Measurements from ENCODE around the gene OR5T3. TPM values are rescaled to one million over a fixed set of nuclear protein-coding genes. Genes with fewer than 3 reads are reported as not detected.

Gene OR5T3
- not detected for total RNA-seq (2021; ENCODE audit: unreplicated experiment)
- polyA plus RNA-seq (2012; ENCODE audit: insufficient read length), result not detected
- Bru-seq, nascent RNA, result not detected
- not detected for BruChase-seq, experiment 1, labeled RNA remaining after a 2-hour chase
- BruChase-seq, experiment 2, labeled RNA remaining after a 6-hour chase, result not detected
- long read RNA-seq, result 0 reads

- Histone ChIP-seq H3K36me3 (ENCODE audit: control insufficient read depth, insufficient read depth, low read length) (no peaks in the 10 kb centered on the region), H3K27ac (ENCODE audit: low read length) (no peak within 1 kb of the TSS), H3K9me3 (ENCODE audit: control insufficient read depth, insufficient read depth, low read depth, low read length) (no peaks in the 10 kb centered on the region), H3K27me3 (ENCODE audit: control insufficient read depth, insufficient read depth, low read length) (no peaks in the 10 kb centered on the region), H3K4me3 (ENCODE audit: low read depth in 2 of 2, low read length in 2 of 2) (no peak within 1 kb of the TSS), H3K4me1 (ENCODE audit: control insufficient read depth, insufficient read depth, low read length) (no peaks in the 10 kb centered on the region)
- ATAC-seq (no peak), DNase-seq (ENCODE audit: low read depth, low spot score) (no peak)
- intact Hi-C loops (cut with micrococcal nuclease; ENCODE audit: unreplicated experiment), result no loop called here
- TF ChIP-seq REST (IDR thresholded peaks at IDR 0.05; ENCODE audit: insufficient read depth in 1 of 2, low read depth in 2 of 2, low read length in 1 of 2) (no peak), SIN3A (IDR thresholded peaks at IDR 0.05; ENCODE audit: borderline replicate concordance, insufficient read depth, low read depth, low read length) (no peak), TCF7L2 (IDR thresholded peaks at IDR 0.05; ENCODE audit: low read depth, low read length) (no peak), CTCF (IDR thresholded peaks at IDR 0.05) (no peak), POLR2AphosphoS5 (IDR thresholded peaks at IDR 0.05; ENCODE audit: low read depth, low read length) (no peak)
- POLR2A ChIA-PET, result no interaction called here
- BruUV-seq (replicated peaks), result no TSS peak
- CTCF ChIA-PET, result no interaction called here
- in situ Hi-C loops (cut with HindIII; ENCODE audit: low pct_unique_long_range_greater_than_20kb, low sequenced_read_pairs), result no loop called here
Observed at GRCh38 chr11:56251954-56252353, at the start of gene OR5T3. TSS of gene OR5T3 (plus strand) at chr11:56252254. CDS start at chr11:56252254, 0 bp downstream.

GRCh38 chr11:56207790-56208189 is 44.3 kb upstream of the OR5T3 start:
- ChIA-PET POLR2A (no interaction called here), CTCF (no interaction called here)
- no peaks in the 10 kb centered on the region for H3K4me1 ChIP-seq (ENCODE audit: control insufficient read depth, insufficient read depth, low read length)
- intact Hi-C loops (cut with micrococcal nuclease; ENCODE audit: unreplicated experiment), result no loop called here
- TF ChIP-seq POLR2AphosphoS5 (IDR thresholded peaks at IDR 0.05; ENCODE audit: low read depth, low read length) (no peak), REST (IDR thresholded peaks at IDR 0.05; ENCODE audit: insufficient read depth in 1 of 2, low read depth in 2 of 2, low read length in 1 of 2) (no peak), SIN3A (IDR thresholded peaks at IDR 0.05; ENCODE audit: borderline replicate concordance, insufficient read depth, low read depth, low read length) (no peak), CTCF (IDR thresholded peaks at IDR 0.05) (no peak), TCF7L2 (IDR thresholded peaks at IDR 0.05; ENCODE audit: low read depth, low read length) (no peak)
- DNase-seq (ENCODE audit: low read depth, low spot score), result no peak
- no peaks in the 10 kb centered on the region for H3K9me3 ChIP-seq (ENCODE audit: control insufficient read depth, insufficient read depth, low read depth, low read length)
- no peak overlapping the region for H3K4me3 ChIP-seq (ENCODE audit: low read depth in 2 of 2, low read length in 2 of 2)
- in situ Hi-C loops (cut with HindIII; ENCODE audit: low pct_unique_long_range_greater_than_20kb, low sequenced_read_pairs), result no loop called here
- no peak for ATAC-seq
- H3K36me3 ChIP-seq (ENCODE audit: control insufficient read depth, insufficient read depth, low read length), result no peaks in the 10 kb centered on the region
- no peak overlapping the region for H3K27ac ChIP-seq (ENCODE audit: low read length)
- H3K27me3 ChIP-seq (ENCODE audit: control insufficient read depth, insufficient read depth, low read length), result no peaks in the 10 kb centered on the region
- no TSS peak for BruUV-seq (replicated peaks)
